DND-41 (cell line): Measurements from ENCODE around the gene BAHCC1.

Experiments used
- ATAC-seq: fragments of 200-7000 bp; cut with Tn5 transposase; 3 replicates; pipeline ENCODE4 v1.9.1; 2021; ENCODE audit warnings: low read depth; ENCODE audit not compliant: insufficient read depth
- DNase-seq: peaks from one replicate; pipeline ENCODE4 v3.0.0-alpha.2; 2020
- H2AFZ ChIP-seq: 2 replicates; pipeline ENCODE4 v1.6.0; 2012; ENCODE audit warnings: low read depth, low read length
- H3K27ac ChIP-seq: 2 replicates; pipeline ENCODE4 v1.5.1; 2012; ENCODE audit warnings: low read length, inconsistent platforms
- H3K27me3 ChIP-seq: fragments of 200-600 bp; sonication (generic); 2 replicates; pipeline ENCODE4 v1.6.0; 2012; ENCODE audit warnings: low read length, mild to moderate bottlenecking, inconsistent platforms; ENCODE audit not compliant: insufficient read depth, poor library complexity
- H3K36me3 ChIP-seq: 2 replicates; pipeline ENCODE4 v1.5.1; 2012; ENCODE audit warnings: low read length, inconsistent platforms; ENCODE audit not compliant: insufficient read depth
- H3K4me1 ChIP-seq: 2 replicates; pipeline ENCODE4 v1.5.1; 2012; ENCODE audit warnings: mild to moderate bottlenecking, low read length; ENCODE audit not compliant: insufficient read depth
- H3K4me2 ChIP-seq: 2 replicates; pipeline ENCODE4 v1.6.0; 2012; ENCODE audit warnings: mild to moderate bottlenecking, moderate library complexity, low read length, inconsistent platforms; ENCODE audit not compliant: insufficient read depth
- H3K4me3 ChIP-seq, 2 experiments: fragments of 200-600 bp in 1 of 2; shearing (Covaris generic) in 1 of 2; 2 replicates each; pipeline ENCODE4 v1.5.1; 2012 to 2016; ENCODE audit warnings: inconsistent platforms in 2 of 2, low read length in 2 of 2, mild to moderate bottlenecking in 2 of 2, low read depth in 1 of 2, moderate library complexity in 1 of 2
- H3K79me2 ChIP-seq: 2 replicates; pipeline ENCODE4 v1.6.0; 2012; ENCODE audit warnings: low read length, inconsistent platforms; ENCODE audit not compliant: insufficient read depth
- H3K9ac ChIP-seq: 2 replicates; pipeline ENCODE4 v1.6.0; 2012; ENCODE audit warnings: low read depth, mild to moderate bottlenecking, inconsistent platforms, low read length, moderate library complexity
- H3K9me3 ChIP-seq: 2 replicates; pipeline ENCODE4 v1.5.1; 2012; ENCODE audit warnings: low read length, moderate library complexity, mild to moderate bottlenecking, inconsistent platforms; ENCODE audit not compliant: insufficient read depth, severe bottlenecking
- H4K20me1 ChIP-seq: 2 replicates; pipeline ENCODE4 v1.6.0; 2012; ENCODE audit warnings: low read length; ENCODE audit not compliant: insufficient read depth
- CTCF ChIP-seq: IDR thresholded peaks from 2 replicates; pipeline ENCODE4 v1.5.1; 2012; ENCODE audit warnings: borderline replicate concordance, low read length, moderate library complexity, mild to moderate bottlenecking; ENCODE audit not compliant: poor library complexity, severe bottlenecking; ENCODE audit errors: extremely low read depth
- EZH2 ChIP-seq: IDR thresholded peaks from 3 replicates; pipeline ENCODE4 v1.6.1; 2012; ENCODE audit warnings: borderline replicate concordance, low read depth, mild to moderate bottlenecking, moderate library complexity, low read length, inconsistent platforms; ENCODE audit not compliant: severe bottlenecking

Gene BAHCC1

GRCh38 chr17:81389585-81389984 is 5.7 kb upstream of the BAHCC1 start:
- peaks cover 22% of the 10 kb centered on the region for H3K4me1 ChIP-seq

GRCh38 chr17:81390029-81390872 is 5.0 kb upstream of the BAHCC1 start:
- Histone ChIP-seq H3K79me2 (no peaks in the 10 kb centered on the region), H3K36me3 (no peaks in the 10 kb centered on the region), H2AFZ (no peak overlapping the region), H3K27me3 (peaks cover 95% of the 10 kb centered on the region), H3K9ac (no peak overlapping the region), H3K27ac (no peak overlapping the region), H3K4me2 (no peak overlapping the region), H3K9me3 (no peaks in the 10 kb centered on the region), H3K4me1 (peaks cover 29% of the 10 kb centered on the region), H4K20me1 (peaks cover 35% of the 10 kb centered on the region), H3K4me3 (no peak overlapping the region)
- TF ChIP-seq CTCF (no peak), EZH2 (no peak)
- DNase-seq (no peak), ATAC-seq (no peak)

More at GRCh38 chr17:81389585-81389984, 5.7 kb upstream of the BAHCC1 start:
- no peaks in the 10 kb centered on the region for H3K36me3 ChIP-seq
- TF ChIP-seq CTCF: no peak
- TF ChIP-seq EZH2: no peak
- no peak overlapping the region for H3K27ac ChIP-seq
- H3K79me2 ChIP-seq: no peaks in the 10 kb centered on the region
- no peak overlapping the region for H3K9ac ChIP-seq
- H3K27me3 ChIP-seq: peaks cover 93% of the 10 kb centered on the region
- no peak overlapping the region for H2AFZ ChIP-seq
- DNase-seq (no peak), ATAC-seq (no peak)
- H3K4me2 ChIP-seq: no peak overlapping the region
- H4K20me1 ChIP-seq: peaks cover 36% of the 10 kb centered on the region
- H3K4me3 ChIP-seq: no peak overlapping the region
- no peaks in the 10 kb centered on the region for H3K9me3 ChIP-seq

- Histone ChIP-seq H3K27me3 (peaks cover 95% of the 10 kb centered on the region), H3K79me2 (peaks cover 3% of the 10 kb centered on the region; the same call in 1 of the 2 replicates), H2AFZ (no peak overlapping the region), H3K4me3 (no peak overlapping the region), H4K20me1 (peaks cover 33% of the 10 kb centered on the region), H3K4me1 (peaks cover 35% of the 10 kb centered on the region), H3K9me3 (no peaks in the 10 kb centered on the region), H3K36me3 (no peaks in the 10 kb centered on the region; the same call in 1 of the 2 replicates), H3K9ac (no peak overlapping the region), H3K27ac (no peak overlapping the region), H3K4me2 (no peak overlapping the region)
- DNase-seq: no peak
- no peak for ATAC-seq
- TF ChIP-seq EZH2 (no peak), CTCF (no peak)
These were observed 4.4 kb upstream of the BAHCC1 start for GRCh38 chr17:81390873-81391255.
